Esophagus squamous epithelium (tissue), 5 donors: ENCODE data around the gene ATG9B. TPM values are rescaled to one million over a fixed set of nuclear protein-coding genes. Genes with fewer than 3 reads are reported as not detected.
A peak's percentile ranks its signal among the peaks of the same experiment; 100 is the strongest.

Experiments used
- DNase-seq: peaks from one replicate; lab custom pipeline; 2025; lab: John Stamatoyannopoulos, UW
- H3K27ac ChIP-seq, 4 donors: fragments of 200-600 bp; sonication (generic); one replicate each; pipeline ENCODE4 v1.5.1; 2016 to 2019; ENCODE audit warnings: mild to moderate bottlenecking in 1 of 4
- H3K27me3 ChIP-seq, 4 donors: fragments of 200-600 bp; sonication (generic); 1 replicate in 3 of 4; 2 replicates in 1 of 4; pipeline versions ENCODE4 v1.5.1 to v1.6.0; 2017 to 2021; ENCODE audit warnings: antibody characterized with exemption in 1 of 4
- H3K36me3 ChIP-seq, 3 donors: fragments of 200-600 bp; sonication (generic); one replicate each; pipeline ENCODE4 v1.5.1; 2016 to 2019
- H3K4me1 ChIP-seq, 3 donors: fragments of 200-600 bp; sonication (generic); one replicate each; pipeline ENCODE4 v1.5.1; 2017 to 2019
- H3K4me3 ChIP-seq, 4 donors: fragments of 200-600 bp; sonication (generic); 1 replicate in 3 of 4; 2 replicates in 1 of 4; pipeline ENCODE4 v1.5.1; 2016 to 2019; ENCODE audit warnings: mild to moderate bottlenecking in 2 of 4, moderate library complexity in 1 of 4
- H3K9me3 ChIP-seq, 3 donors: fragments of 200-600 bp; sonication (generic); one replicate each; pipeline ENCODE4 v1.5.1; 2016 to 2019
- POLR2A ChIP-seq, 4 donors: fragments of 450-650 bp; IDR thresholded peaks; one replicate each; pipeline ENCODE4 v1.6.1; 2017; ENCODE audit warnings: antibody characterized with exemption in 4 of 4, mild to moderate bottlenecking in 4 of 4, moderate library complexity in 3 of 4
- WGBS, 2 donors: methylation state at CpG; one replicate each; pipeline ENCODE4 v1.1.5; 2018; 5-methylcytosine and 5-hydroxymethylcytosine counted together
- intact Hi-C: fragments of 100-400 bp; cut with DNase I; formaldehyde crosslinking; loops from one replicate; pipeline ENCODE4 v1.15.0; 2022
- total RNA-seq, 4 donors: library from RNA; depleted of rRNA; stranded (reverse); fragments of >200 nt; gene quantifications; one replicate each; pipeline ENCODE4 v1.1.0, GENCODE V29; 2016
- TF ChIP-seq, protein P1 (sequence below), 6 experiments: fragments of 450-650 bp in 4 of 6; fragments of 200-600 bp in 2 of 6; sonication (generic) in 2 of 6; IDR thresholded peaks; one replicate each; pipeline ENCODE4 v1.5.1; 2016 to 2019; ENCODE audit warnings: antibody characterized with exemption in 6 of 6, mild to moderate bottlenecking in 4 of 6, moderate library complexity in 4 of 6
- donor health status: DM: yes; HTN: yes; CAD: no.

The ATG9B gene
- total RNA-seq, 4 donors from 2014 or later, result 1.5 to 45.2 (median 12.8) TPM

DNA sequence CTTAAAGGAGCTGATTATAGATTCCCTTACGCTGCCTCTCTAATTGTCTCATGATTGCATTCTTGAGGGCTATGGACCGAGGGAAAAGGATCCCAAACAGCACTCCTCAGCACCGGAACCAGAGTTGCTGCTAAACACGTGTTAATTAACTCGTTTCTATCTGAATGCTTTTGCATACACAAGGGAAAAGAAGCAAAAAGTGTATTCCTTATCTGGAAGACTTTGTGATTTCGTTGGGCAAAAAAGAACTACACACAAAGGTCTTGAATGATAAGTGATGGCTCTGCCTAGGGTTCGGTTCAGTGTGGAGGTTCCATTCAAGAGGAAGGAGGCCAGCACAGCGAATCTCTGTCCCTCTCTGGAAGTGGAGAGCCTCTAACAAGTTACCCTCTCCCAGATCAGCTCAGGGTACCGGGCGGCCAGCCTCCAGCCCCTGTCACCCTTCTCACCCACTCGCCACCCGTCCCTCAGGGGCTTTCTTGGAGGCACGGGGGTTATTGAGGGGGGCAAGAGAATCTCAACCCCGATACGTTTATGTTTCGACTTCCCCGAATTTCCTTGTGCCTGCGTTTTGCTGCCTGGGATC is 34.6 kb upstream of the ATG9B start:
- Histone ChIP-seq H3K27ac (peak overlapping the region; percentile 85 to 99 (median 96)), H3K9me3 (no peaks in the 10 kb centered on the region), H3K36me3 (peaks cover 0 to 28% (median under 1%) of the 10 kb centered on the region in 3 donors), H3K27me3 (no peaks in the 10 kb centered on the region), H3K4me1 (peaks cover 42 to 65% (median 60%) of the 10 kb centered on the region in 3 donors), H3K4me3 (peak overlapping the region; percentile 56 to 87 (median 82))
- DNase-seq, result no peak
- intact Hi-C loops, result no loop called here
- 8% methylated on average over 13 to 15 of the region's 18 CpGs for WGBS, 2 donors
- TF ChIP-seq, protein P1, sequence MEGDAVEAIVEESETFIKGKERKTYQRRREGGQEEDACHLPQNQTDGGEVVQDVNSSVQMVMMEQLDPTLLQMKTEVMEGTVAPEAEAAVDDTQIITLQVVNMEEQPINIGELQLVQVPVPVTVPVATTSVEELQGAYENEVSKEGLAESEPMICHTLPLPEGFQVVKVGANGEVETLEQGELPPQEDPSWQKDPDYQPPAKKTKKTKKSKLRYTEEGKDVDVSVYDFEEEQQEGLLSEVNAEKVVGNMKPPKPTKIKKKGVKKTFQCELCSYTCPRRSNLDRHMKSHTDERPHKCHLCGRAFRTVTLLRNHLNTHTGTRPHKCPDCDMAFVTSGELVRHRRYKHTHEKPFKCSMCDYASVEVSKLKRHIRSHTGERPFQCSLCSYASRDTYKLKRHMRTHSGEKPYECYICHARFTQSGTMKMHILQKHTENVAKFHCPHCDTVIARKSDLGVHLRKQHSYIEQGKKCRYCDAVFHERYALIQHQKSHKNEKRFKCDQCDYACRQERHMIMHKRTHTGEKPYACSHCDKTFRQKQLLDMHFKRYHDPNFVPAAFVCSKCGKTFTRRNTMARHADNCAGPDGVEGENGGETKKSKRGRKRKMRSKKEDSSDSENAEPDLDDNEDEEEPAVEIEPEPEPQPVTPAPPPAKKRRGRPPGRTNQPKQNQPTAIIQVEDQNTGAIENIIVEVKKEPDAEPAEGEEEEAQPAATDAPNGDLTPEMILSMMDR (IDR thresholded peaks at IDR 0.05), result no peak
- TF ChIP-seq POLR2A (IDR thresholded peaks at IDR 0.05), result no peak

GRCh38 chr7:151057989-151058780 is 33.9 kb upstream of the ATG9B start:
- H3K27me3 ChIP-seq, result no peaks in the 10 kb centered on the region
- peaks cover 42 to 58% (median 58%) of the 10 kb centered on the region in 3 donors for H3K4me1 ChIP-seq
- WGBS, 2 donors, result 1 to 2% methylated on average over 8 to 23 of the region's 46 CpGs
- peak overlapping the region; percentile 56 to 87 (median 82) for H3K4me3 ChIP-seq
- no peaks in the 10 kb centered on the region for H3K9me3 ChIP-seq
- H3K36me3 ChIP-seq, result peaks cover 0 to 28% (median 0%) of the 10 kb centered on the region in 3 donors
- DNase-seq, result peak; percentile 94
- intact Hi-C loops, result no loop called here
- TF ChIP-seq, protein P1 (IDR thresholded peaks at IDR 0.05), result peak in 2 of 6 experiments; percentile 10 to 37
- peak in 3 of 4 donors; percentile 58 to 89 (median 79) for TF ChIP-seq POLR2A (IDR thresholded peaks at IDR 0.05)
- H3K27ac ChIP-seq, result peak overlapping the region; percentile 85 to 99 (median 96)

DNA sequence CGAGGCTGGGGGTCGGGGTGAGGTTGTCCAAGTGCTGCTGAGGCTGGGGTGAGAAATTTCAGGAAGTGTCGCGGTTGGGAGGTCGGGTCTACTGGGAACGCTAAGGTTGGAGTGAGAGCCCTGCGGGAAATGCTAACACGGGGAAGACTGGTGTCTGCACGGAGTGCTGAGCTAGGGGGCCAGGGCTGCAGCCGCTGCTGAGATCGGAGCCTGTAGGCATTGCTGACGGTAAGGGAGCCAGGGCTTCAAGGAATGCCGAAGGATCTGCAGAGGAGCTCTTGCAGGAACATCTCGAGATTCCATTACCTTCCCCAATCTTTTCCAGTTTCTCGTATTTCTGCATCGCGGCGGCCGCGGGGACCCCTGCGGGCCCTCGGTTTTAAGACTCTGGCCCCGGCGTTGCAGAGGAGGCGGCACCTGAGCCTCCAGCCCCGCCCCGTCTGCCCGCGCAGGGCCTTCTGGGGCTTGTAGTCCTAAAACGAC is 33.3 kb upstream of the ATG9B start, which contains the start of gene CDK5:
TSS of gene CDK5 (minus strand) at position 392 of the 483 bp plus-strand sequence. CDS start at position 343, 49 bp downstream.
- peak within 1 kb of the TSS; percentile 85 to 99 (median 96) for H3K27ac ChIP-seq
- peaks cover 39 to 52% (median 52%) of the 10 kb centered on the region in 3 donors for H3K4me1 ChIP-seq
- peaks cover 0 to 24% (median 0%) of the 10 kb centered on the region in 3 donors for H3K36me3 ChIP-seq
- TF ChIP-seq, protein P1 (IDR thresholded peaks at IDR 0.05), result no peak
- TF ChIP-seq POLR2A (IDR thresholded peaks at IDR 0.05), result no peak
- no peaks in the 10 kb centered on the region for H3K9me3 ChIP-seq
- no peak for DNase-seq
- H3K27me3 ChIP-seq, result no peaks in the 10 kb centered on the region
- intact Hi-C loops, result no loop called here
- H3K4me3 ChIP-seq, result peak within 1 kb of the TSS; percentile 56 to 87 (median 82)
- WGBS, 2 donors, result 0 to 1% methylated on average over 24 to 27 of the region's 30 CpGs

DNA sequence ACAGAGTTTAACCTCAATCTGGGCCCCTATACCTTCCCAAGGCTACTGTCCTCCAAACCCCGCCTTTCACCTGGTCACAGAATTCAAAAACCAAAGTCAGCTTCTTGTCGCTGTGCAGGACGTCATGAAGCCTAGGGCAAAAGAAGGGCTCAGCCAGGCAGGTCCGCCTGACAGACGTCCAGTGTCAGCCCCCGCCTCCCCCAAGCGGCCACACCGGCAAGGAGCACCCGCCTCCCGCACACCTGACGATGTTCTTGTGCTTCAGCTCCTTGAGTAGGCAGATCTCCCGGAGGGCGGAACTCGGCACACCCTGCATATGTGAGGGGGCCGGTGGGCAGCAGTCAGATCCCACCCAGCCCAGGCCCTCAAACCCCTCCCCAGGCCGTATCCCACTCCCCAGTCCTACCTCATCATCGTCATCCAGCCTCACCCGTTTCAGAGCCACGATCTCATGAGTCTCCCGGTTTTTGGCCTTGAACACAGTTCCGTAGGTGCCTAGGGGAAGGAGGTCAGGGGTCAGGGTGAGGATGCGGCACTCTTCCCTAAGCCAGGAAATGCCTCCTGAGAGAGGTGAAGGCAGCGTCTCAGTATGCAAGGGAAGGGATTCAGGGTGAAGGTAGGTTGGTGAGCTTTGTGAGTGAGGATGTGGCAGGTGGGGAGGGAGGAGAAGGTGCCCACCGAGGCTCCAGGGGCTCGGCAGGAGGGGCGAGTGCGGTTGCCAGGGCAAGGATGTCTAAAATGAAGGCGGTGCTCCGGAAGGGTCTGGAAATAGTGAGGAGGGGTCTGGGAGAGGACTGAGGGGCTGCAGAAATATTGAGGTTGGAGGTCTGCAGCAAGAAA is 32.6 kb upstream of the ATG9B start:
- H3K4me3 ChIP-seq, result peak overlapping the region; percentile 56 to 87 (median 82)
- peaks cover 32 to 45% (median 45%) of the 10 kb centered on the region in 3 donors for H3K4me1 ChIP-seq
- intact Hi-C loops, result no loop called here
- H3K36me3 ChIP-seq, result peaks cover 0 to 17% (median 0%) of the 10 kb centered on the region in 3 donors
- H3K27me3 ChIP-seq, result no peaks in the 10 kb centered on the region
- no peaks in the 10 kb centered on the region for H3K9me3 ChIP-seq
- TF ChIP-seq, protein P1 (IDR thresholded peaks at IDR 0.05), result peak in 1 of 6 experiments; percentile 4
- no peak for TF ChIP-seq POLR2A (IDR thresholded peaks at IDR 0.05)
- no peak for DNase-seq
- H3K27ac ChIP-seq, result peak overlapping the region in 1 of 4 donors; percentile 64
- WGBS, 2 donors, result 16 to 32% methylated on average over 14 of the region's 29 CpGs
